Nephron progenitor cell (in vitro differentiated cells): Measurements from ENCODE around the gene KLF9.

Experiments
- DNase-seq: peaks from one replicate; pipeline ENCODE4 v3.0.0; 2021
- H3K27ac Mint-ChIP-seq: 2 replicates; pipeline ENCODE4 v1.8.0; 2021; ENCODE audit warnings: mild to moderate bottlenecking, moderate library complexity, mixed read lengths
- H3K27me3 Mint-ChIP-seq: 2 replicates; pipeline ENCODE4 v1.8.0; 2021; ENCODE audit warnings: mild to moderate bottlenecking, low read depth, mixed read lengths; ENCODE audit not compliant: poor library complexity
- H3K36me3 Mint-ChIP-seq: 2 replicates; pipeline ENCODE4 v1.8.0; 2021; ENCODE audit warnings: low read depth, mixed read lengths
- H3K4me1 Mint-ChIP-seq: 2 replicates; pipeline ENCODE4 v1.8.0; 2021; ENCODE audit warnings: mixed read lengths
- H3K4me3 Mint-ChIP-seq: 2 replicates; pipeline ENCODE4 v1.8.0; 2021; ENCODE audit warnings: mild to moderate bottlenecking, moderate library complexity, mixed read lengths
- H3K9me3 Mint-ChIP-seq: 2 replicates; pipeline ENCODE4 v1.8.0; 2021; ENCODE audit warnings: mild to moderate bottlenecking, moderate library complexity, mixed read lengths
- CTCF ChIP-seq: fragments of 200-600 bp; sonication (generic); IDR thresholded peaks from 2 replicates; pipeline ENCODE4 v1.5.0; 2021; ENCODE audit warnings: antibody characterized with exemption

The KLF9 gene

GRCh38 chr9:70452365-70452764 is 37.9 kb upstream of the KLF9 start:
- DNase-seq = no peak
- no peaks in the 10 kb centered on the region for H3K36me3 Mint-ChIP-seq
- peaks cover 6% of the 10 kb centered on the region for H3K9me3 Mint-ChIP-seq
- H3K4me1 Mint-ChIP-seq = peaks cover 12% of the 10 kb centered on the region
- no peak overlapping the region for H3K4me3 Mint-ChIP-seq
- H3K27ac Mint-ChIP-seq = no peak overlapping the region
- no peaks in the 10 kb centered on the region for H3K27me3 Mint-ChIP-seq
- TF ChIP-seq CTCF = no peak

- Mint-ChIP-seq H3K9me3 (peaks cover 6% of the 10 kb centered on the region), H3K36me3 (no peaks in the 10 kb centered on the region), H3K4me3 (no peak overlapping the region), H3K27ac (no peak overlapping the region), H3K27me3 (no peaks in the 10 kb centered on the region), H3K4me1 (peaks cover 12% of the 10 kb centered on the region)
- DNase-seq = no peak
- no peak for TF ChIP-seq CTCF
Observed at GRCh38 chr9:70451765-70452164, 37.3 kb upstream of the KLF9 start.

- H3K27ac Mint-ChIP-seq = no peak overlapping the region
- TF ChIP-seq CTCF = no peak
- no peak overlapping the region for H3K4me3 Mint-ChIP-seq
- H3K4me1 Mint-ChIP-seq = peaks cover 4% of the 10 kb centered on the region
- peaks cover 6% of the 10 kb centered on the region for H3K9me3 Mint-ChIP-seq
- no peaks in the 10 kb centered on the region for H3K27me3 Mint-ChIP-seq
- no peaks in the 10 kb centered on the region for H3K36me3 Mint-ChIP-seq
- no peak for DNase-seq
Observed at GRCh38 chr9:70450738-70451137, 36.3 kb upstream of the KLF9 start.

GRCh38 chr9:70449461-70449860 is 35.0 kb upstream of the KLF9 start:
- Mint-ChIP-seq H3K4me1 (no peaks in the 10 kb centered on the region), H3K4me3 (no peak overlapping the region), H3K27me3 (no peaks in the 10 kb centered on the region), H3K36me3 (no peaks in the 10 kb centered on the region), H3K9me3 (peaks cover 6% of the 10 kb centered on the region), H3K27ac (no peak overlapping the region)
- no peak for TF ChIP-seq CTCF
- no peak for DNase-seq

GRCh38 chr9:70448919-70449318 is 34.5 kb upstream of the KLF9 start:
- H3K27me3 Mint-ChIP-seq = no peaks in the 10 kb centered on the region
- no peak for TF ChIP-seq CTCF
- peaks cover 6% of the 10 kb centered on the region for H3K9me3 Mint-ChIP-seq
- no peaks in the 10 kb centered on the region for H3K4me1 Mint-ChIP-seq
- H3K4me3 Mint-ChIP-seq = no peak overlapping the region
- H3K36me3 Mint-ChIP-seq = no peaks in the 10 kb centered on the region
- DNase-seq = no peak
- H3K27ac Mint-ChIP-seq = no peak overlapping the region

GRCh38 chr9:70444904-70445303 is 30.4 kb upstream of the KLF9 start:
- TF ChIP-seq CTCF = no peak
- Mint-ChIP-seq H3K4me1 (no peaks in the 10 kb centered on the region), H3K4me3 (no peak overlapping the region), H3K27me3 (no peaks in the 10 kb centered on the region), H3K27ac (no peak overlapping the region), H3K9me3 (peaks cover 6% of the 10 kb centered on the region), H3K36me3 (no peaks in the 10 kb centered on the region)
- DNase-seq = no peak
